ENCODE measurements around the gene PRPF8.

- no peak for TF ChIP-seq CTCF (IDR thresholded peaks at IDR 0.05; ENCODE audit: poor library complexity, severe bottlenecking)
- no peak for TF ChIP-seq POLR2AphosphoS5 (IDR thresholded peaks at IDR 0.05)
- TF ChIP-seq RAD21 (conservative IDR thresholded peaks at IDR 0.05) = no peak
- TF ChIP-seq EZH2 (IDR thresholded peaks at IDR 0.05; ENCODE audit: borderline replicate concordance, insufficient read depth, low read length, poor library complexity, severe bottlenecking) = no peak
These were observed 48.2 kb upstream of the PRPF8 start for GRCh38 chr17:1732833-1733321.

Data from neural cell (in vitro differentiated cells).